Measurements from ENCODE around the gene NBEAL1.
"Not testable (repeated sequence)": the region's sequence is repeated elsewhere in the genome, so short reads cannot be mapped to it uniquely, and the experiment has no call there.

Gene NBEAL1

GRCh38 chr2:203195331-203196036 is 180.8 kb downstream of the NBEAL1 start:
- Mint-ChIP-seq H3K27me3 (no peaks in the 10 kb centered on the region), H3K27ac (no peak overlapping the region), H3K9me3 (no peaks in the 10 kb centered on the region), H3K4me1 (no peaks in the 10 kb centered on the region), H3K4me3 (no peak overlapping the region)
- ATAC-seq (no peak), DNase-seq (no peak)

- no peak for ATAC-seq
- H3K27ac Mint-ChIP-seq: no peak overlapping the region
- no peaks in the 10 kb centered on the region for H3K4me1 Mint-ChIP-seq
- no peaks in the 10 kb centered on the region for H3K9me3 Mint-ChIP-seq
- no peak overlapping the region for H3K4me3 Mint-ChIP-seq
- DNase-seq: no peak
- no peaks in the 10 kb centered on the region for H3K27me3 Mint-ChIP-seq
These were observed 186.2 kb downstream of the NBEAL1 start for GRCh38 chr2:203200866-203201265.

GRCh38 chr2:203201426-203201825 is 186.8 kb downstream of the NBEAL1 start:
- Mint-ChIP-seq H3K4me3 (no peak overlapping the region), H3K4me1 (no peaks in the 10 kb centered on the region), H3K27ac (no peak overlapping the region), H3K27me3 (no peaks in the 10 kb centered on the region), H3K9me3 (no peaks in the 10 kb centered on the region)
- ATAC-seq (no peak), DNase-seq (no peak)

GRCh38 chr2:203209538-203209937 is 194.9 kb downstream of the NBEAL1 start:
- Mint-ChIP-seq H3K27ac (no peak overlapping the region), H3K4me1 (no peaks in the 10 kb centered on the region), H3K9me3 (no peaks in the 10 kb centered on the region), H3K27me3 (no peaks in the 10 kb centered on the region), H3K4me3 (no peak overlapping the region)
- DNase-seq (no peak), ATAC-seq (no peak)

- Mint-ChIP-seq H3K4me3 (no peak overlapping the region), H3K4me1 (no peaks in the 10 kb centered on the region), H3K9me3 (no peaks in the 10 kb centered on the region), H3K27ac (no peak overlapping the region), H3K27me3 (no peaks in the 10 kb centered on the region)
- ATAC-seq (peak; percentile 66), DNase-seq (peak in 1 of 2 donors; percentile 29)
These were observed 210.9 kb downstream of the NBEAL1 start for GRCh38 chr2:203225423-203226039.

GRCh38 chr2:203229674-203230073 is 215.0 kb downstream of the NBEAL1 start:
- not testable (repeated sequence) for H3K27ac Mint-ChIP-seq, ATAC-seq, H3K9me3 Mint-ChIP-seq, H3K27me3 Mint-ChIP-seq, DNase-seq, H3K4me1 Mint-ChIP-seq, H3K4me3 Mint-ChIP-seq

- H3K9me3 Mint-ChIP-seq: peaks cover 0 to 3% of the 10 kb centered on the region in 2 donors
- peak overlapping the region in 1 of 2 donors; percentile 99 for H3K27ac Mint-ChIP-seq
- ATAC-seq: no peak
- H3K4me3 Mint-ChIP-seq: peak overlapping the region; percentile 95 to 98
- H3K4me1 Mint-ChIP-seq: peaks cover 32% of the 10 kb centered on the region
- no peaks in the 10 kb centered on the region for H3K27me3 Mint-ChIP-seq
- DNase-seq: no peak
These were observed 222.9 kb downstream of the NBEAL1 start for GRCh38 chr2:203237346-203238238.

GRCh38 chr2:203238292-203238703 is 223.6 kb downstream of the NBEAL1 start:
- peaks cover 39% of the 10 kb centered on the region for H3K4me1 Mint-ChIP-seq
- peak; percentile 0 for ATAC-seq

GRCh38 chr2:203238704-203239526 is 224.2 kb downstream of the NBEAL1 start, which contains the start of gene CYP20A1:
TSS of gene CYP20A1 (plus strand) at chr2:203239018. CDS start at chr2:203239063, 45 bp downstream.
- Mint-ChIP-seq H3K4me3 (peak within 1 kb of the TSS; percentile 95 to 98), H3K27me3 (no peaks in the 10 kb centered on the region), H3K9me3 (peaks cover 0 to 3% of the 10 kb centered on the region in 2 donors), H3K27ac (peak within 1 kb of the TSS; percentile 99), H3K4me1 (peaks cover 43% of the 10 kb centered on the region)
- DNase-seq: peak; percentile 99
- peak; percentile 93 for ATAC-seq

More at GRCh38 chr2:203238292-203238703, 223.6 kb downstream of the NBEAL1 start:
- Mint-ChIP-seq H3K4me3 (peak overlapping the region; percentile 95 to 98), H3K27ac (peak overlapping the region; percentile 99), H3K9me3 (peaks cover 0 to 3% of the 10 kb centered on the region in 2 donors), H3K27me3 (no peaks in the 10 kb centered on the region)
- DNase-seq: no peak

GRCh38 chr2:203240491-203240890 is 225.8 kb downstream of the NBEAL1 start:
- Mint-ChIP-seq H3K9me3 (peaks cover 0 to 3% of the 10 kb centered on the region in 2 donors), H3K27me3 (no peaks in the 10 kb centered on the region), H3K4me3 (peak overlapping the region; percentile 95 to 98), H3K4me1 (peaks cover 47% of the 10 kb centered on the region), H3K27ac (peak overlapping the region in 1 of 2 donors; percentile 99)
- DNase-seq (no peak), ATAC-seq (no peak)

GRCh38 chr2:203242518-203242917 is 227.8 kb downstream of the NBEAL1 start:
- H3K27ac Mint-ChIP-seq: no peak overlapping the region
- DNase-seq: no peak
- peaks cover 0 to 3% of the 10 kb centered on the region in 2 donors for H3K9me3 Mint-ChIP-seq
- no peak overlapping the region for H3K4me3 Mint-ChIP-seq
- no peaks in the 10 kb centered on the region for H3K27me3 Mint-ChIP-seq
- H3K4me1 Mint-ChIP-seq: peaks cover 47% of the 10 kb centered on the region
- ATAC-seq: no peak

GRCh38 chr2:203246646-203247045 is 232.0 kb downstream of the NBEAL1 start:
- Mint-ChIP-seq H3K9me3 (no peaks in the 10 kb centered on the region), H3K4me1 (peaks cover 24% of the 10 kb centered on the region), H3K27ac (no peak overlapping the region), H3K27me3 (no peaks in the 10 kb centered on the region), H3K4me3 (no peak overlapping the region)
- no peak for ATAC-seq
- no peak for DNase-seq

GRCh38 chr2:203252818-203253217 is 238.1 kb downstream of the NBEAL1 start:
- Mint-ChIP-seq H3K27me3 (no peaks in the 10 kb centered on the region), H3K9me3 (peaks cover 0 to 7% of the 10 kb centered on the region in 2 donors), H3K27ac (peak overlapping the region in 1 of 2 donors; percentile 86), H3K4me3 (no peak overlapping the region), H3K4me1 (peaks cover 8% of the 10 kb centered on the region)
- no peak for ATAC-seq
- no peak for DNase-seq

GRCh38 chr2:203253422-203254095 is 238.9 kb downstream of the NBEAL1 start:
- not testable (repeated sequence) for DNase-seq, ATAC-seq, H3K9me3 Mint-ChIP-seq, H3K4me1 Mint-ChIP-seq, H3K4me3 Mint-ChIP-seq, H3K27me3 Mint-ChIP-seq
- H3K27ac Mint-ChIP-seq: peak overlapping the region in 1 of 2 donors; percentile 86

All from stimulated activated naive CD8-positive, alpha-beta T cell treated with anti-CD3 and anti-CD28 coated beads, Interleukin-15, amount 100 ng/mL, for 72 hours (primary cell).